Naive thymus-derived CD8-positive, alpha-beta T cell (primary cell): Measurements from ENCODE around the gene GLYATL2. TPM values are rescaled to one million over a fixed set of nuclear protein-coding genes. Genes with fewer than 3 reads are reported as not detected.

ENCODE experiments used
- ATAC-seq, 2 donors: fragments of 150-1000 bp; cut with Tn5 transposase in 1 of 2; sonication (Bioruptor Pico), chemical (Tn5 transposase) in 1 of 2; 1 replicate in 1 of 2; 2 replicates in 1 of 2; pipeline ENCODE4 v1.10.0; 2021; ENCODE audit warnings: mild to moderate bottlenecking in 2 of 2, moderate library complexity in 2 of 2
- POLR2A ChIA-PET: fragments of 350-600 bp; sonication (Branson Sonifier 250); formaldehyde crosslinking; loops from one replicate; lab custom pipeline; 2021; ENCODE audit warnings: antibody characterized with exemption; lab: Charles Lee
- DNase-seq, 10 donors: peaks; one replicate each; pipeline versions ENCODE4 v3.0.0 to v3.0.0-alpha.2; 2020 to 2022
- H3K27ac Mint-ChIP-seq, 10 donors: one replicate each; pipeline ENCODE4 v1.8.0; 2020 to 2022; ENCODE audit warnings: mild to moderate bottlenecking in 10 of 10, mixed read lengths in 10 of 10, moderate library complexity in 4 of 10, inconsistent platforms in 1 of 10
- H3K27me3 Mint-ChIP-seq, 5 donors: one replicate each; pipeline ENCODE4 v1.8.0; 2021 to 2022; ENCODE audit warnings: mixed read lengths in 5 of 5
- H3K36me3 Mint-ChIP-seq, 3 donors: one replicate each; pipeline ENCODE4 v1.8.0; 2020 to 2022; ENCODE audit warnings: mixed read lengths in 3 of 3, mild to moderate bottlenecking in 2 of 3, inconsistent platforms in 1 of 3
- H3K4me1 Mint-ChIP-seq, 4 donors: one replicate each; pipeline ENCODE4 v1.8.0; 2021 to 2022; ENCODE audit warnings: mixed read lengths in 4 of 4
- H3K4me3 Mint-ChIP-seq, 10 donors: one replicate each; pipeline ENCODE4 v1.8.0; 2020 to 2022; ENCODE audit warnings: mild to moderate bottlenecking in 10 of 10, mixed read lengths in 10 of 10, moderate library complexity in 6 of 10, inconsistent platforms in 1 of 10
- H3K9me3 Mint-ChIP-seq, 9 donors: one replicate each; pipeline ENCODE4 v1.8.0; 2020 to 2022; ENCODE audit warnings: mixed read lengths in 9 of 9, mild to moderate bottlenecking in 3 of 9, inconsistent platforms in 1 of 9, moderate library complexity in 1 of 9
- polyA plus RNA-seq, 3 donors: library from polyadenylated mRNA; unstranded; fragments of 300-500 nt; fragmentation: Illumina TruSeq; gene quantifications; one replicate each; pipeline ENCODE4 v1.2.3, GENCODE V29; 2021
- total RNA-seq, 8 experiments: library from RNA in 2 of 8; stranded (reverse) in 2 of 8; gene quantifications; one replicate each; pipeline ENCODE4 v1.2.3 and lab custom pipeline; 2021 to 2026

The GLYATL2 gene
- total and polyA plus RNA-seq, 5 experiments from 2014 or later, result not detected

DNA sequence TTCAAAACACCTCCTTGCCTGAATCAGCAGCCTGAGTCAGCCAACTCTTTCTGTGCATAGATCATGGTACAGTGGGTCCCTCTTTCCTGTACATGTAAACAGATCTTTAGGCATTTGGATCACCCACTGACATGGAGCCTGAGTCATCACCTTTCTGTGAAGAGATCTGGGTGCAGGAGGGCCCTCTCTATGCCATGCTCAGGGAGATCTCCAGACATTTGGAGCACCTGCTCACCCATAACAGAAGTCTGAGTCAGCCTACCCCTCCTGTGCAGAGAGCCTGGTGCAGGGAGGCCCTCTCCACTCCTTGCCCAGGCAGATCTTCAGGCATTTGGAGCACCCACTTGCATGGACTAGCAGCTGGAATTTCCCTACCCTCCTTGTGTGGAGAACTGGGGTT, 56.6 kb downstream of the GLYATL2 start:
- no peak overlapping the region for H3K4me3 Mint-ChIP-seq
- peaks cover 0 to 7% (median 0%) of the 10 kb centered on the region in 5 donors for H3K27me3 Mint-ChIP-seq
- H3K27ac Mint-ChIP-seq, result peak overlapping the region in 2 of 10 donors; percentile 4 to 21
- DNase-seq (no peak), ATAC-seq (no peak)
- H3K9me3 Mint-ChIP-seq, result peaks cover 0 to 5% (median 2%) of the 10 kb centered on the region in 9 donors
- POLR2A ChIA-PET, result interaction anchor here (1.2 kb wide), 2 partner anchors 61 to 135 kb away, joined by 3 to 7 read pairs; no protein-coding TSS in a partner anchor
- no peaks in the 10 kb centered on the region for H3K36me3 Mint-ChIP-seq
- H3K4me1 Mint-ChIP-seq, result peaks cover 0 to 3% (median 1%) of the 10 kb centered on the region in 4 donors

DNA sequence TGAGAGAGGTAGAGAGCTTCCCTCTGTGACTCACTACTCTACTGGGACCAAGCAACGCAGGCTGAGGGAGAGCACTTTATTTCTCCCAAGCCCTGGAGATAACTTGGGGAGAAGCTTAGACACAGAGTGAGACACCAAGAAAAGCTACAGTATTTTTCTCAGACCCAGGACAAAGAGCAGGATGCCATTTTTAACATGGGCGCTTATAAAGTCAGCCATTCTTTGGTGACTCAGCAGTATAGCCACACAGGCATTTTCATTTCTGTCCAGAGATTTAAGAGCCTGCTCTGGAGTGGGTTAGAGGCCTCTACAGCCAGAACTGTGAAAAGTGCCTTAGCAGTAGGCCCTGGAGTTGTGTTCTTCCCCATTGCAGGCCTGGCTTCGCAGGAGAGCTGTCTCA, 57.8 kb downstream of the GLYATL2 start:
- H3K4me1 Mint-ChIP-seq, result peaks cover 0 to 3% (median 1%) of the 10 kb centered on the region in 4 donors
- ATAC-seq (no peak), DNase-seq (no peak)
- peaks cover 0 to 2% (median 0%) of the 10 kb centered on the region in 9 donors for H3K9me3 Mint-ChIP-seq
- POLR2A ChIA-PET, result interaction anchor here (0.5 kb wide), 1 partner anchor 1229 kb away, joined by 3 read pairs; no protein-coding TSS in a partner anchor
- peak overlapping the region in 3 of 10 donors; percentile 21 to 46 (median 41) for H3K27ac Mint-ChIP-seq
- peaks cover 0 to 6% (median 0%) of the 10 kb centered on the region in 5 donors for H3K27me3 Mint-ChIP-seq
- no peak overlapping the region for H3K4me3 Mint-ChIP-seq
- no peaks in the 10 kb centered on the region for H3K36me3 Mint-ChIP-seq

DNA sequence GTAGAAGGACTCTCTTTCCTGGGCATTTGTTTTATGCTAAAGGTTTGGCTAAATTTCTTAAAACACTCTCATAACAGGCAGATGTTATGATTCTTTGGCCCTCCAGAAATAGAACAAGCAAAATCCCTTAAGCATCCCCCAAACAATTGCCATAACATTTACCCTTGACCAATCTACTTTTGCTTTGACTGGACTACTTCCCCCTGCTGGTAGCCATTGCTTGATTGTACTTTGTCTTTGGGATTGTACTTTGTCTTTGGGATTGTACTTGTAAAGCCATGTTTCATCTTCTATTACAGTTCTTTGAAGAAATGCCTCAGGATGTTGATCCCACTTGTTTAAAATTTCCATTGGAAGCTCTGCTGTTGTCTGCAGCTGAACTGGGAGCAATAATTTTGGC, 59.5 kb downstream of the GLYATL2 start:
- no peak for ATAC-seq
- DNase-seq, result no peak
- Mint-ChIP-seq H3K4me1 (peaks cover 0 to 3% (median 1%) of the 10 kb centered on the region in 4 donors), H3K36me3 (peaks cover 0 to 7% (median 0%) of the 10 kb centered on the region in 3 donors), H3K4me3 (no peak overlapping the region), H3K9me3 (peaks cover 0 to 9% (median 3%) of the 10 kb centered on the region in 9 donors), H3K27ac (no peak overlapping the region), H3K27me3 (peaks cover 0 to 2% (median 0%) of the 10 kb centered on the region in 5 donors)
- POLR2A ChIA-PET, result no interaction called here

Other genes with a start within 250 kb of the GLYATL2 start
- gene CNTF, start 222.0 kb downstream of the GLYATL2 start, total RNA-seq, result 1 to 10 TPM; 2.9 to 3.0 TPM
- under 1 TPM in 2 of 3 donors, not detected in 1; 0.15 to 0.28 TPM for gene CNTF, start 222.0 kb downstream of the GLYATL2 start, polyA plus RNA-seq
- not detected for gene GLYAT, start 112.8 kb downstream of the GLYATL2 start, total RNA-seq
- gene GLYAT, start 112.8 kb downstream of the GLYATL2 start, polyA plus RNA-seq, result not detected
- gene GLYATL1, start 94.8 kb upstream of the GLYATL2 start, total RNA-seq, result not detected
- gene GLYATL1, start 94.8 kb upstream of the GLYATL2 start, polyA plus RNA-seq, result not detected
- not detected for gene GLYATL1B, start 241.6 kb upstream of the GLYATL2 start, total RNA-seq
- not detected for gene GLYATL1B, start 241.6 kb upstream of the GLYATL2 start, polyA plus RNA-seq